HEK293T (cell line): ENCODE measurements around the gene DBH.

Source experiments
- CTCF ChIA-PET: fragments of 350-600 bp; formaldehyde crosslinking; extraction: SDS; loops from one replicate; lab custom pipeline; 2021; ENCODE audit warnings: antibody characterized with exemption, inconsistent platforms; lab: Yijun Ruan, JAX
- POLR2A ChIA-PET: fragments of 350-600 bp; formaldehyde crosslinking; extraction: SDS; loops from one replicate; lab custom pipeline; 2020; ENCODE audit warnings: antibody characterized with exemption, inconsistent platforms; lab: Yijun Ruan, JAX
- DNase-seq: peaks from one replicate; pipeline ENCODE4 v3.0.0; 2012; ENCODE audit warnings: mixed read lengths; ENCODE audit errors: extremely low spot score
- ARNT ChIP-seq: fragments of 450-650 bp; IDR thresholded peaks from 2 replicates; pipeline ENCODE4 v1.6.1; 2017; ENCODE audit warnings: mild to moderate bottlenecking
- BHLHE40 ChIP-seq: fragments of 450-650 bp; IDR thresholded peaks from 2 replicates; pipeline ENCODE4 v1.6.1; 2016; ENCODE audit warnings: mild to moderate bottlenecking, moderate library complexity, borderline replicate concordance
- CTBP1 ChIP-seq: fragments of 450-650 bp; IDR thresholded peaks from 2 replicates; pipeline ENCODE4 v1.6.1; 2016; ENCODE audit warnings: borderline replicate concordance
- ELF4 ChIP-seq: fragments of 450-650 bp; IDR thresholded peaks from 2 replicates; pipeline ENCODE4 v1.6.1; 2017; ENCODE audit warnings: antibody characterized with exemption
- FOXA1 ChIP-seq: fragments of 450-650 bp; IDR thresholded peaks from 2 replicates; pipeline ENCODE4 v1.6.1; 2016; ENCODE audit warnings: mild to moderate bottlenecking
- FOXK2 ChIP-seq: fragments of 450-650 bp; IDR thresholded peaks from 2 replicates; pipeline ENCODE4 v1.6.1; 2016; ENCODE audit warnings: mild to moderate bottlenecking
- FOXM1 ChIP-seq: fragments of 450-650 bp; IDR thresholded peaks from 2 replicates; pipeline ENCODE4 v1.6.1; 2017; ENCODE audit warnings: mild to moderate bottlenecking, borderline replicate concordance
- HDGF ChIP-seq: fragments of 450-650 bp; IDR thresholded peaks from 2 replicates; pipeline ENCODE4 v1.6.1; 2017; ENCODE audit warnings: antibody characterized with exemption, borderline replicate concordance
- L3MBTL2 ChIP-seq: fragments of 450-650 bp; conservative IDR thresholded peaks from 2 replicates; pipeline ENCODE4 v1.6.1; 2016; ENCODE audit warnings: mild to moderate bottlenecking
- LEF1 ChIP-seq: fragments of 450-650 bp; IDR thresholded peaks from 2 replicates; pipeline ENCODE4 v1.6.1; 2017; ENCODE audit warnings: mild to moderate bottlenecking, borderline replicate concordance
- NFRKB ChIP-seq: fragments of 450-650 bp; IDR thresholded peaks from 2 replicates; pipeline ENCODE4 v1.6.1; 2016; ENCODE audit warnings: mild to moderate bottlenecking, moderate library complexity
- SP1 ChIP-seq: fragments of 450-650 bp; IDR thresholded peaks from 2 replicates; pipeline ENCODE4 v1.6.1; 2017
- SUZ12 ChIP-seq: fragments of 450-650 bp; IDR thresholded peaks from 2 replicates; pipeline ENCODE4 v1.6.1; 2016; ENCODE audit warnings: mild to moderate bottlenecking
- TARDBP ChIP-seq: fragments of 450-650 bp; IDR thresholded peaks from 2 replicates; pipeline ENCODE4 v1.6.1; 2016
- ZNF384 ChIP-seq: fragments of 450-650 bp; IDR thresholded peaks from 2 replicates; pipeline ENCODE4 v1.6.1; 2016
- TF ChIP-seq, protein P1 (sequence below): fragments of 450-650 bp; IDR thresholded peaks from 2 replicates; pipeline ENCODE4 v1.6.1; 2016

The DBH gene

DNA sequence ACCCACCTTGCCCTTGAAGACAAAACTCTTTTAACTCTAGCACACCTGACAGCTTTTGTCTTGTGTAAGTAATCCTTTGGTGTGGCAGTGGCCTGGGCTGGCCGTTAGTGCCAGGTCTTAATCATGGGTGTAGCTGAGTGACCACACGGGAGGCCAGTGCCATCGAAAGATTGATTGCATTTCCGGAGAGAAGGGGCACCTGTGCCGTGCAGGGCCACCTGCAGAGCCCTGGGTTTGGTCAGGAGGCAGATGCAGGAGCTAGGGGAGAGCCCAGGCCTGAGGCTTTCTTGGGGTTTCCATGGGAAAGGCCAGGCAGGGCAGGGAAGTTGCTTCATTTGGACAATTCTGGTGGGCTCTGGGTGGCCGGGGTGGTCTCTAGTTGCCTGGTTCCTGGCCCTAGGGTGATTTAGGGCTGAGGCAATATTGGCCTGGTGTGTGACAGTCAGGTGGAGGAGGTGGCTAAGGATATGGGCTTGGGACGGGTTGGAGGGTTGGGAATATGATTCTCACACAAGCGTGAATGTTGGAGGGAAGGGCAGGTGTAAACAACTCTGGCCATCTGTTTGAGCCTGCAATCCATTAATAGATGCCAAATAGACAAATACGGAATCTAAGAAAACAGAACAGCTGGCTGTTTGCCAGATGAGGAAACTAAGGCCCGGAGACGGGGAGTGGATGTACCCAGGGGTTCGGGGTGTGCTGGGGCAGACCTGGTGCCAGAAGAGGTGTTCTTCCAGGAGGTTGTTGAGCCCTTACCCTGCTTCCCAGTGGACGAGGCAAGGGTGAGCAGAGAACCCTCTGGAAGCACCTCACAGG lies 4.6 kb downstream of the DBH start:
- TF ChIP-seq SUZ12 (no peak), FOXA1 (no peak)
- ChIA-PET POLR2A (no interaction called here), CTCF (no interaction called here)
- DNase-seq: no peak

- ChIA-PET POLR2A (no interaction called here), CTCF (no interaction called here)
- no peak for TF ChIP-seq L3MBTL2
- no peak for TF ChIP-seq ARNT
- no peak for TF ChIP-seq SP1
- no peak for TF ChIP-seq CTBP1
- no peak for TF ChIP-seq FOXA1
- TF ChIP-seq, protein P1, sequence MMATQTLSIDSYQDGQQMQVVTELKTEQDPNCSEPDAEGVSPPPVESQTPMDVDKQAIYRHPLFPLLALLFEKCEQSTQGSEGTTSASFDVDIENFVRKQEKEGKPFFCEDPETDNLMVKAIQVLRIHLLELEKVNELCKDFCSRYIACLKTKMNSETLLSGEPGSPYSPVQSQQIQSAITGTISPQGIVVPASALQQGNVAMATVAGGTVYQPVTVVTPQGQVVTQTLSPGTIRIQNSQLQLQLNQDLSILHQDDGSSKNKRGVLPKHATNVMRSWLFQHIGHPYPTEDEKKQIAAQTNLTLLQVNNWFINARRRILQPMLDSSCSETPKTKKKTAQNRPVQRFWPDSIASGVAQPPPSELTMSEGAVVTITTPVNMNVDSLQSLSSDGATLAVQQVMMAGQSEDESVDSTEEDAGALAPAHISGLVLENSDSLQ: no peak
- TF ChIP-seq ZNF384: no peak
- no peak for TF ChIP-seq HDGF
- TF ChIP-seq ELF4: no peak
- no peak for TF ChIP-seq TARDBP
- TF ChIP-seq SUZ12: no peak
- TF ChIP-seq BHLHE40: no peak
- no peak for TF ChIP-seq NFRKB
- no peak for TF ChIP-seq FOXK2
- no peak for DNase-seq
These were observed 5.2 kb downstream of the DBH start for GRCh38 chr9:133641396-133641655.

- ChIA-PET POLR2A (no interaction called here), CTCF (no interaction called here)
- no peak for DNase-seq
- TF ChIP-seq FOXM1: no peak
- no peak for TF ChIP-seq HDGF
- TF ChIP-seq, protein P1: no peak
- no peak for TF ChIP-seq TARDBP
- TF ChIP-seq LEF1: no peak
- no peak for TF ChIP-seq ARNT
- TF ChIP-seq SUZ12: no peak
- no peak for TF ChIP-seq NFRKB
- TF ChIP-seq CTBP1: no peak
- no peak for TF ChIP-seq ELF4
These were observed 5.9 kb downstream of the DBH start for GRCh38 chr9:133641861-133642595.

DNA sequence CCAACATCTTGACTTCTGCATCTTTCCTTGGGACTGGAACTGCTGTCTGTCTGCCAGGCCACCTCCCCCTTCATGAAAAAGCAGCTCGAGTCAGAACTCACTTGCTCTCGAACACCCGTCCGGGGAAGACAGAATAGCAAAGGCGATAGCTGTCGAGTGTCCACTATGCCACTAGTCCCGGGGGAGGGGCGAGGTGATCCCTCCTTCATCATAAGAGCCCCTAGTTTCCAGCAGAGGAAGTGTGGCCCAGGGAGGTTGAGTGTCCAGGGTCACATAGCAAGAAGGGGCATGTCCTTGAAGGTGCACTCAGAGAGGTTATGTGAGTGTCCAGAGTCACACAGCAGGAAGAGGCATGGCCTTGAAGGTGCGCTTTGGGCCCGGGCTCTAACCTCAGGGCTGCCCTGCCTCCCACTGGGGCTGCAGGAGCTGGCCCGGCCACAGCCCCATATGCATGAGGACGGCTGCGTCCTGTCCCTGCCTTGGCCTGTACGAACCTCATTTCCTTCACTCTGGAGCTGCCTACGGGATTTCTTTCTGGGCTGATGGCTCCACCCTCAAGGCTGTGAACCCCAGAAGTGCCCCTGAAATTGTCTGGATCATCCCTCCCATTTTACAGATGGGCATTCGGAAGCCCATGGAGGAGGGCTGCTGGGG lies 6.7 kb downstream of the DBH start:
- no peak for DNase-seq
- POLR2A ChIA-PET: no interaction called here
- CTCF ChIA-PET: no interaction called here

DNA sequence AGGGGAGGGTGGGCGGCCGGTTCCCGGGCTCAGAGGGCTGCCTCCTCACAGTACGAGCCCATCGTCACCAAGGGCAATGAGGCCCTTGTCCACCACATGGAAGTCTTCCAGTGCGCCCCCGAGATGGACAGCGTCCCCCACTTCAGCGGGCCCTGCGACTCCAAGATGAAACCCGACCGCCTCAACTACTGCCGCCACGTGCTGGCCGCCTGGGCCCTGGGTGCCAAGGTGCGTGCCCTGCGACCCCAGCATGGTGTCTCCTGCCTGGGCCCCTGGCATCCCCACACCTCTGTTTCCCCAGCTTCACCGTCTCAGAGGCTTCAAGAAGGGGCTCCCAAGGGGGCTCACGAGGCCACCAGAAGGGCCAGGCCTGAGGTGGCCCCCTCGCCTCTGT lies 7.2 kb downstream of the DBH start:
- TF ChIP-seq BHLHE40 (no peak), SUZ12 (no peak), FOXA1 (no peak), ZNF384 (no peak), NFRKB (no peak), L3MBTL2 (no peak), LEF1 (no peak), HDGF (no peak), FOXK2 (no peak)
- ChIA-PET CTCF (no interaction called here), POLR2A (no interaction called here)
- DNase-seq: no peak

More for the DNA sequence above, 6.7 kb downstream of the DBH start:
- TF ChIP-seq ZNF384 (no peak), FOXM1 (no peak), LEF1 (no peak), SP1 (no peak), ELF4 (no peak), CTBP1 (no peak), FOXK2 (no peak), HDGF (no peak), NFRKB (no peak), L3MBTL2 (no peak), SUZ12 (no peak), ARNT (no peak), BHLHE40 (no peak), FOXA1 (no peak), TARDBP (no peak)
- TF ChIP-seq, protein P1: no peak
